Calu3 (cell line): ENCODE data around the gene AUH. TPM values are rescaled to one million over a fixed set of nuclear protein-coding genes. Genes with fewer than 3 reads are reported as not detected.

Experiments used
- BruUV-seq: library from RNA; stranded (reverse); fragments of 400-500 nt; replicated peaks from 2 replicates; lab custom pipeline; 2021; lab: Mats Ljungman, UMichigan
- CTCF ChIA-PET: fragments of 300-600 bp; sonication (Branson Sonifier 250); formaldehyde crosslinking; loops from one replicate; lab custom pipeline; 2022; ENCODE audit warnings: antibody characterized with exemption; lab: Charles Lee
- DNase-seq: peaks from one replicate; pipeline ENCODE4 v3.0.0; 2022
- H3K27ac Mint-ChIP-seq: one replicate; pipeline ENCODE4 v1.8.0; 2022; ENCODE audit warnings: mixed read lengths; ENCODE audit not compliant: unreplicated experiment
- H3K27me3 Mint-ChIP-seq: one replicate; pipeline ENCODE4 v1.8.0; 2022; ENCODE audit warnings: mixed read lengths; ENCODE audit not compliant: unreplicated experiment
- H3K36me3 Mint-ChIP-seq: one replicate; pipeline ENCODE4 v1.8.0; 2022; ENCODE audit warnings: mild to moderate bottlenecking, moderate library complexity, mixed read lengths; ENCODE audit not compliant: insufficient read depth, unreplicated experiment
- H3K4me1 Mint-ChIP-seq: one replicate; pipeline ENCODE4 v1.8.0; 2022; ENCODE audit warnings: mild to moderate bottlenecking, low read depth, mixed read lengths; ENCODE audit not compliant: unreplicated experiment
- H3K4me3 Mint-ChIP-seq: one replicate; pipeline ENCODE4 v1.8.0; 2022; ENCODE audit warnings: mild to moderate bottlenecking, low read depth, moderate library complexity, mixed read lengths; ENCODE audit not compliant: unreplicated experiment
- H3K9me3 Mint-ChIP-seq: one replicate; pipeline ENCODE4 v1.8.0; 2022; ENCODE audit warnings: low read depth, mixed read lengths; ENCODE audit not compliant: unreplicated experiment
- intact Hi-C: fragments of 100-400 bp; cut with micrococcal nuclease; formaldehyde crosslinking; loops from one replicate; pipeline ENCODE4 v1.10.0; 2022; ENCODE audit not compliant: unreplicated experiment
- total RNA-seq: library from RNA; stranded (reverse); gene quantifications from 2 replicates; pipeline ENCODE4 v1.2.3, GENCODE V29; 2022
- TF ChIP-seq, protein P1 (sequence below): fragments of 200-600 bp; IDR thresholded peaks from one replicate; pipeline ENCODE4 v1.8.0; 2022; ENCODE audit warnings: antibody characterized with exemption; ENCODE audit not compliant: unreplicated experiment

The AUH gene
- total RNA-seq, 1 experiment from 2014 or later: 13.4 TPM

DNA sequence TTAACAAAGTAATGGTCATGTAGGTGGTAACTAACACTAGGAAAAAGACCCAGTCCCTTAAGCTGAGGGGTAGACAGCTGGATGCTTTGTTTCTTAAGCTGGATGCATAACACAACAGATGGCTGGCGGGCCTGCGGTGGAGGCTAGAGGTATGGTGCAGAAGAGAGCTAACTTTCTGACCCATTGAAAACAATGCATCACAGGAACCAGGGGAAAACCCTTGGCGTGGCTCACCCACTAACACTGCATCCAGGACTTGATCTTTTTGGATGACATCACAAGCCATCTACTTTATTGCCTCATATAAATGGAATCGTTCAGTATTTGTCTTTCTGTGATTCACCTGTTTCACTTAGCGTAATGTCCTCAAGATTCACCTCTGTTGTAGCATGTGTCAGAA, 138.7 kb downstream of the AUH start:
- BruUV-seq: no TSS peak
- CTCF ChIA-PET: no interaction called here
- no peaks in the 10 kb centered on the region for H3K9me3 Mint-ChIP-seq
- TF ChIP-seq, protein P1, sequence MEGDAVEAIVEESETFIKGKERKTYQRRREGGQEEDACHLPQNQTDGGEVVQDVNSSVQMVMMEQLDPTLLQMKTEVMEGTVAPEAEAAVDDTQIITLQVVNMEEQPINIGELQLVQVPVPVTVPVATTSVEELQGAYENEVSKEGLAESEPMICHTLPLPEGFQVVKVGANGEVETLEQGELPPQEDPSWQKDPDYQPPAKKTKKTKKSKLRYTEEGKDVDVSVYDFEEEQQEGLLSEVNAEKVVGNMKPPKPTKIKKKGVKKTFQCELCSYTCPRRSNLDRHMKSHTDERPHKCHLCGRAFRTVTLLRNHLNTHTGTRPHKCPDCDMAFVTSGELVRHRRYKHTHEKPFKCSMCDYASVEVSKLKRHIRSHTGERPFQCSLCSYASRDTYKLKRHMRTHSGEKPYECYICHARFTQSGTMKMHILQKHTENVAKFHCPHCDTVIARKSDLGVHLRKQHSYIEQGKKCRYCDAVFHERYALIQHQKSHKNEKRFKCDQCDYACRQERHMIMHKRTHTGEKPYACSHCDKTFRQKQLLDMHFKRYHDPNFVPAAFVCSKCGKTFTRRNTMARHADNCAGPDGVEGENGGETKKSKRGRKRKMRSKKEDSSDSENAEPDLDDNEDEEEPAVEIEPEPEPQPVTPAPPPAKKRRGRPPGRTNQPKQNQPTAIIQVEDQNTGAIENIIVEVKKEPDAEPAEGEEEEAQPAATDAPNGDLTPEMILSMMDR: no peak
- H3K27ac Mint-ChIP-seq: no peak overlapping the region
- no peaks in the 10 kb centered on the region for H3K4me1 Mint-ChIP-seq
- intact Hi-C loops: no loop called here
- H3K4me3 Mint-ChIP-seq: no peak overlapping the region
- H3K27me3 Mint-ChIP-seq: no peaks in the 10 kb centered on the region
- no peak for DNase-seq
- no peaks in the 10 kb centered on the region for H3K36me3 Mint-ChIP-seq

DNA sequence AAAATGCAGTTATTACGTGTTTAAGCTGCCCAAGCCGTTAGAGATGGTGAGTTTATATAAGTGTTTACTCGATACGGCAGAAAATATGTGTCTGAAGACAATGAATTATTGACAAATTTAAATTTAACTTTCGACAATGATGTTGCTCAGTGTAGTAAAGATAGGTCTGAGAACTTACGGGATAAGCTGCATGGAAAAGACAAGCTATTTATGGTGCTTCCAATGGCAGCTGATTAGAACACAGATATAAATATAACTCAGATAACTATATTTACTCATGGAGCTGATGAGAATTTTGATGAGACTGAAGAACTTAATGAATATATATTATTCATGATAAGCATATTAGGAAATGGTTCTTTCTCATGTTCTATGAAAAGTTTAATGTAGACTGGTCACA, 139.3 kb downstream of the AUH start:
- Mint-ChIP-seq H3K27me3 (no peaks in the 10 kb centered on the region), H3K9me3 (no peaks in the 10 kb centered on the region), H3K36me3 (no peaks in the 10 kb centered on the region), H3K27ac (no peak overlapping the region), H3K4me3 (no peak overlapping the region), H3K4me1 (no peaks in the 10 kb centered on the region)
- no TSS peak for BruUV-seq
- CTCF ChIA-PET: no interaction called here
- DNase-seq: no peak
- TF ChIP-seq, protein P1: no peak
- intact Hi-C loops: no loop called here

DNA sequence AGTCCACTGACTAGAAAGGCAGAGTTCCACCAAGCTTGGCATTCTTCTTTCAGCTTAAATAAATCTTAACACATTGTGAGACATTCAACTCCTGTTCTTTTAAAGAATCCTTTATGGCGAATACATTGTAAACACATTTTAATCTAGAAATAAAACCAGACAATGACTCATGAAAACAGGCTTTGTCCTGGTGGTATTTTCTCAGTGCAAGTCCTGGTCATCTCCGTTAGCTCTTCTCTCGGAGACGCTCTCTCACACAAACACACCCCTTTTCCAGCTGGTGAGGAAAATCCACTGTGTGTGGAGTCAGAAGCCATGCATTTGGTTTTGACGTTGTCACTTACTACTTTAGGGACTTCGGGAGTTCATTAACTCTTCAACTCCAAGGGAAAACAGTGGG, 140.4 kb downstream of the AUH start:
- Mint-ChIP-seq H3K27ac (no peak overlapping the region), H3K27me3 (no peaks in the 10 kb centered on the region), H3K4me1 (no peaks in the 10 kb centered on the region), H3K9me3 (no peaks in the 10 kb centered on the region), H3K4me3 (no peak overlapping the region), H3K36me3 (no peaks in the 10 kb centered on the region)
- BruUV-seq: no TSS peak
- CTCF ChIA-PET: interaction anchor here (0.6 kb wide), 1 partner anchor 306 kb away, joined by 6 read pairs; no protein-coding TSS in a partner anchor
- DNase-seq: no peak
- TF ChIP-seq, protein P1: no peak
- intact Hi-C loops: no loop called here

GRCh38 chr9:91220491-91221135, 141.1 kb downstream of the AUH start:
- no peaks in the 10 kb centered on the region for H3K9me3 Mint-ChIP-seq
- no peaks in the 10 kb centered on the region for H3K27me3 Mint-ChIP-seq
- no peak for DNase-seq
- BruUV-seq: no TSS peak
- intact Hi-C loops: no loop called here
- TF ChIP-seq, protein P1: no peak
- no peaks in the 10 kb centered on the region for H3K36me3 Mint-ChIP-seq
- H3K4me1 Mint-ChIP-seq: no peaks in the 10 kb centered on the region
- CTCF ChIA-PET: no interaction called here
- H3K4me3 Mint-ChIP-seq: no peak overlapping the region
- no peak overlapping the region for H3K27ac Mint-ChIP-seq
